ENCODE data around the gene HYAL1.

The HYAL1 gene

GRCh38 chr3:50320853-50321335 is 17.5 kb upstream of the HYAL1 start (continued):
- TF ChIP-seq ZBTB26 (tag by site-specific recombination; optimal IDR thresholded peaks at IDR 0.05) = peak; percentile 72
- no peak for TF ChIP-seq PRDM4 (tag by site-specific recombination; IDR thresholded peaks at IDR 0.05)
- peak; percentile 1; the same call in 1 of the 2 replicates for TF ChIP-seq ZBTB8A (tag by site-specific recombination; IDR thresholded peaks at IDR 0.05)
- TF ChIP-seq ZNF626 (tag by site-specific recombination; IDR thresholded peaks at IDR 0.05) = no peak
- no peak for TF ChIP-seq ZNF837 (tag by site-specific recombination; IDR thresholded peaks at IDR 0.05)
- TF ChIP-seq GLI4 (tag by site-specific recombination; IDR thresholded peaks at IDR 0.05) = no peak
- TF ChIP-seq ZFHX2 (tag by site-specific recombination; conservative IDR thresholded peaks at IDR 0.05) = no peak
- no peak for TF ChIP-seq ZNF76 (tag by site-specific recombination; IDR thresholded peaks at IDR 0.05; ENCODE audit: borderline replicate concordance, low read depth)
- TF ChIP-seq ZNF654 (tag by site-specific recombination; IDR thresholded peaks at IDR 0.05; ENCODE audit: low read depth) = no peak
- peak; percentile 88 for TF ChIP-seq GLIS1 (tag by site-specific recombination; IDR thresholded peaks at IDR 0.05)
- TF ChIP-seq KLF9 (tag by site-specific recombination; IDR thresholded peaks at IDR 0.05; ENCODE audit: low read depth) = peak; percentile 74

GRCh38 chr3:50319894-50320625 is 16.7 kb upstream of the HYAL1 start:
- ChIA-PET POLR2A (interaction anchor here (1.4 to 3.6 kb wide), 3 partner anchors 11 to 28 kb away, joined by 3 to 17 read pairs (median 12); partner anchors contain the start of gene IFRD2), CTCF (interaction anchor here (1.0 kb wide), 1 partner anchor 14 kb away, joined by 3 read pairs; no protein-coding TSS in a partner anchor)
- Histone ChIP-seq H3K36me3 (ENCODE audit: control insufficient read depth in 2 of 2, insufficient read depth in 1 of 2, low read length in 2 of 2) (peaks cover 0 to 53% of the 10 kb centered on the region in 2 experiments; a peak in 1 of 3 replicates), H3K27ac (ENCODE audit: extremely low read depth, low read depth, low read length) (no peak overlapping the region), H3K9me3 (ENCODE audit: control insufficient read depth, insufficient read depth, low read depth, low read length) (no peaks in the 10 kb centered on the region), H3K4me3 (ENCODE audit: low read depth, low read length) (peak overlapping the region; percentile 62), H3K4me1 (ENCODE audit: control insufficient read depth, insufficient read depth, low read length) (peaks cover 7% of the 10 kb centered on the region; the same call in 1 of the 2 replicates)
- TF ChIP-seq CTCF (tag by site-specific recombination; IDR thresholded peaks at IDR 0.05) (no peak), ZNF239 (tag by site-specific recombination; IDR thresholded peaks at IDR 0.05) (no peak), ZNF280D (tag by site-specific recombination; IDR thresholded peaks at IDR 0.05) (no peak), ZNF626 (tag by site-specific recombination; IDR thresholded peaks at IDR 0.05) (no peak), ZSCAN4 (tag by site-specific recombination; IDR thresholded peaks at IDR 0.05) (no peak), ZFP37 (tag by site-specific recombination; IDR thresholded peaks at IDR 0.05) (no peak), PRDM2 (tag by site-specific recombination; IDR thresholded peaks at IDR 0.05; ENCODE audit: borderline replicate concordance) (no peak), ZNF596 (tag by site-specific recombination; IDR thresholded peaks at IDR 0.05) (no peak)
